MM.1S (cell line): ENCODE results near the gene CIAO2B.

Source experiments
- EZH2 ChIP-seq: fragments of 300-600 bp; sonication (generic); optimal IDR thresholded peaks from 2 replicates; pipeline ENCODE3; 2017; ENCODE audit warnings: low read depth, mild to moderate bottlenecking, antibody characterized with exemption, low read length, mixed read lengths
- EZH2phosphoT487 ChIP-seq: fragments of 300-600 bp; sonication (generic); IDR thresholded peaks from 2 replicates; pipeline ENCODE4 v1.6.1; 2018; ENCODE audit warnings: antibody characterized with exemption, low read length
- TF ChIP-seq, protein P1 (sequence below): fragments of 300-600 bp; sonication (generic); IDR thresholded peaks from 2 replicates; pipeline ENCODE4 v1.5.1; 2016; ENCODE audit warnings: antibody characterized with exemption, low read length, mixed read lengths

DNA sequence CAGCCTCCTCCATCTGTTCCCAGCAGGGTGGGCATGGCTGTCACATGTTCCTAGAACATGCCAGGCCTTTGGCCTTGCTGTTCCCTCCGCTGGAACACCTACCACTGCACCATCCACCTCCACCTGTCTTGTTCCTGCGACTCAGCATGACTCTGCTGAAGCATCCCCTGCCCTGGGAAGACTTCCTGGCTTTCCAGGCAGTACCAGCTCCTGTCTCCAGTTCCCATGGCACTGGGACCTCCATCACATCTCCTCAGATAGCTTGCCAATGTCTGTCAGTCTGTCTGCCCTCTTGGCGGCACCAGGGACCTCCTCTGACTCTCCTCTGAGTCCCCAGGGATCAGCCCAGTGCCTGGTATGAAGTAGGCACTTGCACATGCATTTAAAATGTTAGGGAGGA, 38.2 kb downstream of the CIAO2B start:
- TF ChIP-seq, protein P1, sequence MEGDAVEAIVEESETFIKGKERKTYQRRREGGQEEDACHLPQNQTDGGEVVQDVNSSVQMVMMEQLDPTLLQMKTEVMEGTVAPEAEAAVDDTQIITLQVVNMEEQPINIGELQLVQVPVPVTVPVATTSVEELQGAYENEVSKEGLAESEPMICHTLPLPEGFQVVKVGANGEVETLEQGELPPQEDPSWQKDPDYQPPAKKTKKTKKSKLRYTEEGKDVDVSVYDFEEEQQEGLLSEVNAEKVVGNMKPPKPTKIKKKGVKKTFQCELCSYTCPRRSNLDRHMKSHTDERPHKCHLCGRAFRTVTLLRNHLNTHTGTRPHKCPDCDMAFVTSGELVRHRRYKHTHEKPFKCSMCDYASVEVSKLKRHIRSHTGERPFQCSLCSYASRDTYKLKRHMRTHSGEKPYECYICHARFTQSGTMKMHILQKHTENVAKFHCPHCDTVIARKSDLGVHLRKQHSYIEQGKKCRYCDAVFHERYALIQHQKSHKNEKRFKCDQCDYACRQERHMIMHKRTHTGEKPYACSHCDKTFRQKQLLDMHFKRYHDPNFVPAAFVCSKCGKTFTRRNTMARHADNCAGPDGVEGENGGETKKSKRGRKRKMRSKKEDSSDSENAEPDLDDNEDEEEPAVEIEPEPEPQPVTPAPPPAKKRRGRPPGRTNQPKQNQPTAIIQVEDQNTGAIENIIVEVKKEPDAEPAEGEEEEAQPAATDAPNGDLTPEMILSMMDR, result no peak
- TF ChIP-seq EZH2 (no peak), EZH2phosphoT487 (no peak)
